HEK293 (cell line): ENCODE results near the gene ABCF2.

Experiments used
- CTCF ChIP-seq: fragments of 450-650 bp; formaldehyde crosslinking; IDR thresholded peaks from 2 replicates; pipeline ENCODE4 v1.5.1; 2016; ENCODE audit warnings: missing biosample characterization, missing genetic modification characterization
- EGR2 ChIP-seq: fragments of 450-650 bp; formaldehyde crosslinking; IDR thresholded peaks from 2 replicates; pipeline ENCODE4 v1.5.1; 2016; ENCODE audit warnings: low read depth, missing biosample characterization, missing genetic modification characterization
- SP7 ChIP-seq: fragments of 450-650 bp; formaldehyde crosslinking; IDR thresholded peaks from 2 replicates; pipeline ENCODE4 v1.5.1; 2016; ENCODE audit warnings: missing biosample characterization, missing genetic modification characterization
- ZFP69B ChIP-seq: fragments of 450-650 bp; formaldehyde crosslinking; IDR thresholded peaks from 2 replicates; pipeline ENCODE4 v1.5.1; 2016; ENCODE audit warnings: missing biosample characterization, missing genetic modification characterization
- ZNF148 ChIP-seq: fragments of 450-650 bp; formaldehyde crosslinking; IDR thresholded peaks from 2 replicates; pipeline ENCODE4 v1.5.0; 2017; ENCODE audit warnings: missing biosample characterization, missing genetic modification characterization, borderline replicate concordance
- ZNF580 ChIP-seq: fragments of 450-650 bp; formaldehyde crosslinking; IDR thresholded peaks from 2 replicates; pipeline ENCODE4 v1.5.1; 2016; ENCODE audit warnings: missing biosample characterization, missing genetic modification characterization
- ZNF692 ChIP-seq: fragments of 450-650 bp; formaldehyde crosslinking; IDR thresholded peaks from 2 replicates; pipeline ENCODE4 v1.5.1; 2016; ENCODE audit warnings: missing biosample characterization, missing genetic modification characterization

GRCh38 chr7:151201344-151201743 lies 25.7 kb downstream of the ABCF2 start:
- TF ChIP-seq SP7 = no peak
- TF ChIP-seq EGR2 (tag by site-specific recombination) = no peak
- no peak for TF ChIP-seq CTCF (tag by site-specific recombination)
- TF ChIP-seq ZNF692 (tag by site-specific recombination) = no peak
- TF ChIP-seq ZNF580 (tag by site-specific recombination) = no peak
- TF ChIP-seq ZFP69B = no peak
- TF ChIP-seq ZNF148 (tag by site-specific recombination) = no peak
